C4-2B (cell line): ENCODE results near the gene CRIP1.
A peak's percentile ranks its signal among the peaks of the same experiment; 100 is the strongest.

Experiments
- H3K27ac ChIP-seq: fragments of 450-650 bp; 2 replicates; pipeline ENCODE4 v1.5.1; 2017
- ZFX ChIP-seq: fragments of 450-650 bp; IDR thresholded peaks from 2 replicates; pipeline ENCODE4 v1.6.1; 2017
- TF ChIP-seq, protein P1 (sequence below): fragments of 450-650 bp; conservative IDR thresholded peaks from 2 replicates; pipeline ENCODE4 v1.5.1; 2017; ENCODE audit warnings: mild to moderate bottlenecking

The CRIP1 gene

DNA sequence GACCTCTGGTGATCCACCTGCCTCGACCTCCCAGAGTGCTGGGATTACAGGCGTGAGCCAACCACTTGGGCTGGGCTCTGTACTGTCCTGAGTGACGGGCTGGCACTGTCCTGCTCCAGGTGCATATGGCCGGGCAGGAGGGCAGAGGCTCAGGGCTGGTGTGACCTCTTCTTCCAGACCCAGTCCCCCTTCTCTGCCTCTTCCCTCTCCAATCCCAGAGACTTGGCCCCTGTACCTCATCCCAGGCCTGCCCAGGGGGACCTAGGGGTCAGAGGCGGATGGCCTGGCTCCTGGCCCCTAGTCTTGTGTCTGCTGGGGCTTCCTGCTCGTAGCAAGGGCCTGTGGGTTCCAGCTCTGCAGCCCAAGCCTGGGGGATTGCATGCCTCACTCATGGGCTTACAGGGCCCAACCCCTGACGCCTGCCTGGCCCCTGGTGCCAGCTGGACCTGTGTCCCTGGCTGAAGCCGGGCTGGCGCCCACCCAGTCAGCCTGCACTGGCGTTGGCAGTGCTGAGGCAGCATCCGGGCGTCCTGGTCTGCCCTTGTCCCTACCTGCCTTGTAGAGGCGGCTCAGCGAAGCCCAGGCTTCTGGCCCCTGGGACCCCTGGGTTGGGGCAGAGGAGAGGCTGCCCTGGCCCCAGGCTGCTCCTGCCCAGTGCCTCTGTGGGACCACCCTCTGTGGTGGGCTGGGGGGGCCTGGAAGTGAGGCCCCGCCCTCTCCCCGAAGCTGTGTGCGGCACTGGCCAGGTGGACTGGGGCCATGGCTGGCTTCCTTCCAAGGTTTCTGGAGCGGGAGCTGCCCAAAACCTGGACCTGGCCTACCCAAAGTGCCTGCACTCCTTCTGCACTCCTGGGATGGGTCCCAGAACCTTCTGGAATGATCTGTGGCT lies 8.7 kb downstream of the CRIP1 start:
- H3K27ac ChIP-seq = peak overlapping the region; percentile 83
- TF ChIP-seq ZFX = no peak
- TF ChIP-seq, protein P1, sequence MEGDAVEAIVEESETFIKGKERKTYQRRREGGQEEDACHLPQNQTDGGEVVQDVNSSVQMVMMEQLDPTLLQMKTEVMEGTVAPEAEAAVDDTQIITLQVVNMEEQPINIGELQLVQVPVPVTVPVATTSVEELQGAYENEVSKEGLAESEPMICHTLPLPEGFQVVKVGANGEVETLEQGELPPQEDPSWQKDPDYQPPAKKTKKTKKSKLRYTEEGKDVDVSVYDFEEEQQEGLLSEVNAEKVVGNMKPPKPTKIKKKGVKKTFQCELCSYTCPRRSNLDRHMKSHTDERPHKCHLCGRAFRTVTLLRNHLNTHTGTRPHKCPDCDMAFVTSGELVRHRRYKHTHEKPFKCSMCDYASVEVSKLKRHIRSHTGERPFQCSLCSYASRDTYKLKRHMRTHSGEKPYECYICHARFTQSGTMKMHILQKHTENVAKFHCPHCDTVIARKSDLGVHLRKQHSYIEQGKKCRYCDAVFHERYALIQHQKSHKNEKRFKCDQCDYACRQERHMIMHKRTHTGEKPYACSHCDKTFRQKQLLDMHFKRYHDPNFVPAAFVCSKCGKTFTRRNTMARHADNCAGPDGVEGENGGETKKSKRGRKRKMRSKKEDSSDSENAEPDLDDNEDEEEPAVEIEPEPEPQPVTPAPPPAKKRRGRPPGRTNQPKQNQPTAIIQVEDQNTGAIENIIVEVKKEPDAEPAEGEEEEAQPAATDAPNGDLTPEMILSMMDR = no peak

DNA sequence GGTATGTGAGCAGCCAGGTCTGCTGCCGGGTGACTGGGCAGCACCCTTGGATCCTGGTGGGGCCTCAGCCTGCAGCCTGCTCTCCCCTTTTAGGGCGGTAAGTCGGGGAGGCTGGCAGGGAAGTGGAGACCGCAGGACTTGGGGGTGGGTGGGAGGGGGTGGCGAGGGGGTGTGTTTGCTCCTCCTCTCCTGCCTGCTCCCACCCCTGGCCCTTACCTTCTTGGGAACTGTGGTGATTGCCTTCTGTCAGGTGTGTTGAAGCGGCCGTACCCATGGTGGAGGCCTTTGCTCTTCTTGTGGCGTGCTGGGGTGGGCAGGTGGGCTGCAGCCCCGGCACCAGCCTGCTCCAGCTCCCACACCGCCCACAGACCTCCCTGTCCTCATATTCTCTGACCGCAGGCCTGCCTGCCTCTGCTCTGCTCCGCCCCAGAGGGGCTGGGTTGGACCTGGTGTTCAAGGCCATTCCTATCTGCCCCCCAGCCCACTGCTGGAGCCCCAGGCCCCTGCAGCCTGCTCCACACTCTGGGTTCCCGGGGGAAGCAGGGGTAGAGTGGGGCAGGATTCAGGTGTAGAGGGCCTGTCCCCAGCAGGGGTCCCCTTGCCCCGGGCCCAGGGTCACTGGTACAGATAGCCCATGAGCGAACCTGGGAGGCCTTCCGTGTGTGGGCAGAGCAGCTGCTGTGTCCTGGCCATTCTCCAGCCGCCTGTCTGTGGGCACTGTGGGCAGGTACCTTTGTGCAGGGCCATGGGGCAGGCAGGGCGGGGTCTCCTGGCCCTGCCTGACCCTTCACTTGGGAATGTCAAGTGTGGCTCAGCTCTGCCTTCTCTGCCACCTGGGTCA lies 9.5 kb downstream of the CRIP1 start:
- no peak for TF ChIP-seq ZFX
- TF ChIP-seq, protein P1 = no peak
- peak overlapping the region; percentile 83 for H3K27ac ChIP-seq

DNA sequence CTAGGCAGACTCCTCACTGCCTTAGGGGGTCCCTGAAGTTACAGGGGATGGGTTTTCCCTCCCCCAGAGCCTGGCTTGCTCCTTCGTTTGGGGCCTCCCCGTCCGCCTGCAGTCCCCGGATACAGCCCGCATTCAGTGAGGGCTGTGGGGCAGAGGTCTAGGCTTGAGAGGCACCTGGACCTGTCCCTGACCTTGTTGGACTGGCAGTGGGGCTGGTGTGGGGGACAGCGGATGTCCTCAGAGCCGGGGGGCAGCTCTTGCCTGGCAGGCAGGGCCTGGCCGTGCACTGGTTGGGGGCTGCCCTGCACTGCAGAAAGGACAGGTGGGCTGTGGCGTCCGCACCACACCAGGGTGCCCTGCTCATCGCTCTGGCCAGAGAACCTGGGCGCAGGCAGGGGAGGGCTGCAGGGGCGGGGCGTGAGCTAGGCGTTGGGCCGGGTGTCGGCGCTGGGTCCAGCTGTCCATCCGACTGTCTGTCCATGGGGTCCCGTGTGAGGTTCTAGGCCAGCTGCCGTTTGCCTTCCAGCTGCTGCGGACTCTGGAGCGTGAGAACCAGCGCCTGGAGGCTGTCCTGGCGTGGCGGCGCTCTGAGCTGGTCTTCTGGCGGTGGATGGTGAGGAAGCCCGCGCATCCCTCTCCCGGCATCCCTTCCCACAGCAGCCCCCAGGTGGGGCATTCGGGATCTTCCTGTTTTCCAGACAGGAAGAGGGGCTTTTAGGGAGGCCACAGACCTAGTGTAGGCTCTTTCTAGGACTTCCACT lies 10.3 kb downstream of the CRIP1 start:
- peak overlapping the region; percentile 83; the same call in 1 of the 2 replicates for H3K27ac ChIP-seq
- TF ChIP-seq, protein P1 = no peak
- no peak for TF ChIP-seq ZFX

DNA sequence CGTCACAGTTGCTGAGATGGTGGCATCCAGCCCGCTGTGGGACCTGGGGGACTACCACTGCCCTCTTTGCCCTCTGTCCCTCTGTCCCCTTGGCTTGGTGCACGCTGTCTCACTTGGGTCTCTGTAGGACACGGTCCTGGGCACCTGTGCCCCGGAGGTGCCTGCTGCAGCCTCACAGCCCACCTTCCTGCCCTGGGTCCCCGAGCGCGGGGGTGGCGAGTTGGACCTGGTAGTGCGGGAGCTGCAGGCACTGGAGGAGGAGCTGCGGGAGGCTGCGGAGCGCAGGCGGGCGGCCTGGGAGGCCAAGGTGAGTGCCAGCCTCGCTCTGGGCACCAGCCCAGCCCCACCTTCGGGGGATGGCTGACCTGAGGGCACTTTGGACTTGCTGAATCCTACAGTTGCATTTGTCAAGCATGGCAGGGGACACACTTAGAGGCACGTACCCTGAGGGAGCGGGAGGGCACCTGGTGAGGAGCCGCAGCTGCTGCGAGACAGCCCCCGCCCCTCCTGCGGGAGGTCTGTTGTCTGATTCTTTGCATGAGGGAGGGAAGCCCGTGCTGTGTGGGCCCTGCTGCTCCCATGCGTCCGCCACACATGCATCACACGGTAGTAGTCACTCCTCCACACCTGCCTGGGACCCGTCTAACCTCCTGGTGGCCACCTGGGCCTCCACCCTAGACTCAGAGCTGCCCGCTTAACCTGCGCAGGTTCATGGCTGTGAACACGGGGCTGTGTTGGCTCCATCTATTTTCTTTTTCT lies 11.2 kb downstream of the CRIP1 start:
- no peak overlapping the region for H3K27ac ChIP-seq
- TF ChIP-seq, protein P1 = no peak
- TF ChIP-seq ZFX = no peak

DNA sequence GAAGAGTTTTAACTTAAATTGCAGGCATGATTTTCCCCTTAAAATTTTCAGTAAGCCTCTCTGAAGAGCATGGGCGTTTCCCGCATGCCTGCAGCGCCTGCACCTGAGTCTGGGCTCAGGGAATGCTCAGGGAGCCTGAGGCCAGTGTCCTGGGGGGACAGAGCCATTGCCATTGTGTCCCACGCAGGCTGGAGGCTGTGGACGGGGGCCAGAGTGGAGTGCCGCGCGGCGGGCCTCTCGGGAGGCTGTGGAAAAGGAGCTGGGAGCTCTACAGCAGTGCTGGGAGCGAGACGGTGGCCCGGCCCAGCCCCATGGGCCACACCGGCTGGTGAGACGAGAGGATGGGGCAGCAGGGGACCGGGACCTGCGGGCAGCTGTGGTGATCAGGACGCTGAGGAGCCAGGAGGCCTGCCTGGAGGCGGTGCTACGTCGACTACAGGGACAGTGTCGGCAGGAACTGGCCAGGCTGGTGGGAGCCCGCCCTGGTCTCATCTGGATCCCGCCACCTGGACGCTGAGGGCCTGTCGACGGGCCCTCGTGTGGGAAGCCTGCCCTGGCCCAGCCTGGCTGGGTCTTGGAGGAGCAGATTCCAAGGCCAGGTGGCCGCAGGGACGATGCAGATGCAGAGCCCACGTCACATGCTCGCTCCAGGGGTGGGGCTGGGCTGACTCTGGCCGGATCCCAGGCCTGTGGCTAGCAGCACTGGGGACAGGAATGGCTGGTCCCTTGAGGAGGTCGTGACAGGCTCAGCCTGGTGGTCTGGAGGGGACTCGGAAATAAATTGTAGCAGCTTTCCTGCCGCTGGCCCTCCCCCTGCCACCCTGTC lies 12.0 kb downstream of the CRIP1 start:
- no peak overlapping the region for H3K27ac ChIP-seq
- TF ChIP-seq ZFX = no peak
- TF ChIP-seq, protein P1 = no peak
